Effector memory CD8-positive, alpha-beta T cell (primary cell): ENCODE measurements around the gene PM20D1.

Experiments
- ATAC-seq: fragments of 150-1000 bp; cut with Tn5 transposase; replicated peaks from 2 replicates; pipeline ENCODE4 v1.10.0; 2021; ENCODE audit warnings: mild to moderate bottlenecking, moderate library complexity
- DNase-seq, 3 experiments: peaks; one replicate each; pipeline ENCODE4 v3.0.0; 2021
- H3K27ac Mint-ChIP-seq, 2 donors: one replicate each; pipeline ENCODE4 v1.8.0; 2022; ENCODE audit warnings: mild to moderate bottlenecking in 2 of 2, mixed read lengths in 2 of 2, moderate library complexity in 2 of 2
- H3K27me3 Mint-ChIP-seq, 2 donors: one replicate each; pipeline ENCODE4 v1.8.0; 2022; ENCODE audit warnings: mixed read lengths in 2 of 2
- H3K36me3 Mint-ChIP-seq: one replicate; pipeline ENCODE4 v1.8.0; 2022; ENCODE audit warnings: mild to moderate bottlenecking, moderate library complexity, mixed read lengths; ENCODE audit not compliant: insufficient read depth
- H3K4me1 Mint-ChIP-seq, 2 donors: one replicate each; pipeline ENCODE4 v1.8.0; 2022; ENCODE audit warnings: low read depth in 2 of 2, mixed read lengths in 2 of 2
- H3K4me3 Mint-ChIP-seq, 2 donors: one replicate each; pipeline ENCODE4 v1.8.0; 2022; ENCODE audit warnings: mild to moderate bottlenecking in 2 of 2, mixed read lengths in 2 of 2, moderate library complexity in 2 of 2
- H3K9me3 Mint-ChIP-seq, 2 donors: one replicate each; pipeline ENCODE4 v1.8.0; 2022; ENCODE audit warnings: mixed read lengths in 2 of 2

PM20D1 gene

GRCh38 chr1:205787287-205787916, 62.5 kb downstream of the PM20D1 start:
- Mint-ChIP-seq H3K27ac (no peak overlapping the region), H3K36me3 (peaks cover 22% of the 10 kb centered on the region), H3K4me1 (peaks cover 3 to 5% of the 10 kb centered on the region in 2 donors), H3K4me3 (no peak overlapping the region), H3K9me3 (no peaks in the 10 kb centered on the region), H3K27me3 (no peaks in the 10 kb centered on the region)
- ATAC-seq (no peak), DNase-seq (no peak)

GRCh38 chr1:205786601-205787000, 63.3 kb downstream of the PM20D1 start:
- Mint-ChIP-seq H3K27ac (no peak overlapping the region), H3K9me3 (no peaks in the 10 kb centered on the region), H3K4me1 (peaks cover 3 to 5% of the 10 kb centered on the region in 2 donors), H3K4me3 (no peak overlapping the region), H3K27me3 (no peaks in the 10 kb centered on the region), H3K36me3 (peaks cover 15% of the 10 kb centered on the region)
- DNase-seq, result no peak
- no peak for ATAC-seq

GRCh38 chr1:205785446-205785845, 64.5 kb downstream of the PM20D1 start:
- no peak for ATAC-seq
- no peaks in the 10 kb centered on the region for H3K9me3 Mint-ChIP-seq
- H3K27ac Mint-ChIP-seq, result no peak overlapping the region
- DNase-seq, result no peak
- peaks cover 14% of the 10 kb centered on the region for H3K36me3 Mint-ChIP-seq
- H3K27me3 Mint-ChIP-seq, result no peaks in the 10 kb centered on the region
- peaks cover 3 to 5% of the 10 kb centered on the region in 2 donors for H3K4me1 Mint-ChIP-seq
- H3K4me3 Mint-ChIP-seq, result no peak overlapping the region

GRCh38 chr1:205783904-205784303, 66.0 kb downstream of the PM20D1 start:
- no peak for DNase-seq

GRCh38 chr1:205783433-205783795, 66.5 kb downstream of the PM20D1 start:
- Mint-ChIP-seq H3K27me3 (no peaks in the 10 kb centered on the region), H3K9me3 (no peaks in the 10 kb centered on the region)
- no peak for ATAC-seq

More at GRCh38 chr1:205783904-205784303, 66.0 kb downstream of the PM20D1 start:
- Mint-ChIP-seq H3K27me3 (no peaks in the 10 kb centered on the region), H3K9me3 (no peaks in the 10 kb centered on the region), H3K4me1 (peaks cover 4 to 6% of the 10 kb centered on the region in 2 donors), H3K36me3 (peaks cover 9% of the 10 kb centered on the region), H3K27ac (no peak overlapping the region), H3K4me3 (no peak overlapping the region)
- no peak for ATAC-seq

GRCh38 chr1:205782627-205783432, 67.1 kb downstream of the PM20D1 start:
- Mint-ChIP-seq H3K36me3 (peaks cover 9% of the 10 kb centered on the region), H3K27me3 (no peaks in the 10 kb centered on the region), H3K4me1 (peaks cover 10 to 11% of the 10 kb centered on the region in 2 donors), H3K9me3 (no peaks in the 10 kb centered on the region), H3K27ac (peak overlapping the region in 1 of 2 donors; percentile 75), H3K4me3 (no peak overlapping the region)
- ATAC-seq (peak; percentile 59), DNase-seq (no peak)

More at GRCh38 chr1:205783433-205783795, 66.5 kb downstream of the PM20D1 start:
- Mint-ChIP-seq H3K4me1 (peaks cover 8 to 10% of the 10 kb centered on the region in 2 donors), H3K36me3 (peaks cover 9% of the 10 kb centered on the region), H3K27ac (peak overlapping the region in 1 of 2 donors; percentile 75), H3K4me3 (no peak overlapping the region)
- no peak for DNase-seq

GRCh38 chr1:205780335-205780734, 69.6 kb downstream of the PM20D1 start:
- DNase-seq, result no peak
- Mint-ChIP-seq H3K27me3 (no peaks in the 10 kb centered on the region), H3K36me3 (peaks cover 7% of the 10 kb centered on the region), H3K9me3 (no peaks in the 10 kb centered on the region), H3K27ac (peak overlapping the region in 1 of 2 donors; percentile 35), H3K4me1 (peaks cover 21 to 23% of the 10 kb centered on the region in 2 donors), H3K4me3 (no peak overlapping the region)
- no peak for ATAC-seq
